ENCODE measurements around the gene SERPINA1. TPM values are rescaled to one million over a fixed set of nuclear protein-coding genes. Genes with fewer than 3 reads are reported as not detected.

SERPINA1 gene
- total and polyA plus RNA-seq, 2 of the 13 experiments (the other 11 are each of a cell fraction or from before 2014, with no cell fraction given): 3,266 to 11,015 TPM

GRCh38 chr14:94383777-94384176 is 4.6 kb downstream of the SERPINA1 start (continued):
- TF ChIP-seq ZHX2 (IDR thresholded peaks at IDR 0.05; ENCODE audit: low read depth): no peak
- TF ChIP-seq ZHX2 (CRISPR knock-in tag; IDR thresholded peaks at IDR 0.05; ENCODE audit: borderline replicate concordance): no peak
- no peak for TF ChIP-seq ZSCAN31 (CRISPR knock-in tag; IDR thresholded peaks at IDR 0.05; ENCODE audit: low read depth)
- TF ChIP-seq ZNF383 (CRISPR knock-in tag; IDR thresholded peaks at IDR 0.05; ENCODE audit: borderline replicate concordance): no peak
- no peak for TF ChIP-seq BATF2 (CRISPR knock-in tag; IDR thresholded peaks at IDR 0.05)
- no peak for TF ChIP-seq ZNF678 (CRISPR knock-in tag; IDR thresholded peaks at IDR 0.05)
- no peak for TF ChIP-seq ZNF615 (CRISPR knock-in tag; IDR thresholded peaks at IDR 0.05; ENCODE audit: borderline replicate concordance)
- TF ChIP-seq ONECUT2 (CRISPR knock-in tag; IDR thresholded peaks at IDR 0.05): no peak
- no peak for TF ChIP-seq CENPBD1 (CRISPR knock-in tag; IDR thresholded peaks at IDR 0.05; ENCODE audit: borderline replicate concordance, low read depth)
- no peak for TF ChIP-seq GLI4 (CRISPR knock-in tag; IDR thresholded peaks at IDR 0.05; ENCODE audit: borderline replicate concordance)
- TF ChIP-seq POLR2A (IDR thresholded peaks at IDR 0.05; ENCODE audit: insufficient read depth in 1 of 2, low read depth in 2 of 2, low read length in 2 of 2): peak in 1 of 2 experiments; percentile 55; a peak in 2 of 4 replicates
- no peak for TF ChIP-seq ZKSCAN5 (CRISPR knock-in tag; IDR thresholded peaks at IDR 0.05)
- no peak for TF ChIP-seq FOXP4 (CRISPR knock-in tag; IDR thresholded peaks at IDR 0.05)
- TF ChIP-seq ZFP90 (CRISPR knock-in tag; IDR thresholded peaks at IDR 0.05; ENCODE audit: borderline replicate concordance): no peak
- no peak for TF ChIP-seq ZNF337 (CRISPR knock-in tag; IDR thresholded peaks at IDR 0.05; ENCODE audit: borderline replicate concordance, low read depth)
